ENCODE data around the gene COMMD3.

The COMMD3 gene

GRCh38 chr10:22341190-22341925 lies 25.2 kb downstream of the COMMD3 start:
- peak overlapping the region; percentile 17 for H2BK12ac ChIP-seq (ENCODE audit: low read length)
- H4K91ac ChIP-seq (ENCODE audit: low read depth, low read length, poor library complexity) = no peak overlapping the region
- H3K27me3 ChIP-seq (ENCODE audit: control insufficient read depth in 3 of 3, insufficient read depth in 3 of 3, low read depth in 1 of 3, low read length in 3 of 3) = peaks cover 17 to 87% (median 60%) of the 10 kb centered on the region in 3 experiments
- H3K14ac ChIP-seq (ENCODE audit: low read length) = no peak overlapping the region
- no peak overlapping the region for H2BK120ac ChIP-seq (ENCODE audit: low read depth, low read length)
- peak overlapping the region; percentile 69 for H3K23ac ChIP-seq (ENCODE audit: low read depth, low read length, poor library complexity)
- peak overlapping the region; percentile 88 for H3K9ac ChIP-seq (ENCODE audit: low read depth, low read length, poor library complexity)
- H3K79me1 ChIP-seq (ENCODE audit: low read depth, low read length) = no peaks in the 10 kb centered on the region
- H3K4me1 ChIP-seq (ENCODE audit: control insufficient read depth in 2 of 2, insufficient read depth in 1 of 2, low read depth in 1 of 2, low read length in 2 of 2) = peaks cover 5 to 8% of the 10 kb centered on the region in 2 donors
- no peak overlapping the region for H3K27ac ChIP-seq (replicated peaks; ENCODE audit: low read length)
- H3K4ac ChIP-seq (ENCODE audit: low read length) = no peak overlapping the region
- DNase-seq (ENCODE audit: low spot score) = peak; percentile 56
- peak overlapping the region; percentile 93 for H3K18ac ChIP-seq (ENCODE audit: low read length)
- H3K4me2 ChIP-seq (ENCODE audit: insufficient read depth, low read length, poor library complexity, severe bottlenecking) = peak overlapping the region; percentile 89
- no peak overlapping the region for H2BK15ac ChIP-seq (ENCODE audit: low read length)
- no peak overlapping the region for H2AK5ac ChIP-seq (ENCODE audit: low read depth, low read length)
- H3K36me3 ChIP-seq (replicated peaks in 1 of 2; ENCODE audit: control insufficient read depth in 2 of 2, insufficient read depth in 2 of 2, low read length in 2 of 2) = no peaks in the 10 kb centered on the region
- peak overlapping the region; percentile 66 to 80 for H3K4me3 ChIP-seq (ENCODE audit: low read length in 2 of 2)
- H2AFZ ChIP-seq (ENCODE audit: low read length) = peak overlapping the region; percentile 93
- peak overlapping the region; percentile 8 for H2BK5ac ChIP-seq (ENCODE audit: low read length)
- peaks cover 0 to 12% of the 10 kb centered on the region in 2 donors for H3K9me3 ChIP-seq (replicated peaks in 1 of 2; ENCODE audit: control insufficient read depth in 2 of 2, insufficient read depth in 1 of 2, low read depth in 1 of 2, low read length in 2 of 2)
- no peak overlapping the region for H4K8ac ChIP-seq (ENCODE audit: low read depth, low read length)
- WGBS, 2 donors (ENCODE audit: extremely low coverage in 2 of 2, insufficient read length in 2 of 2, insufficient replicate concordance in 1 of 2) = no CpG with 5 or more reads among the region's 40 CpGs

GRCh38 chr10:22341926-22342196 lies 25.7 kb downstream of the COMMD3 start:
- Histone ChIP-seq H3K36me3 (replicated peaks in 1 of 2; ENCODE audit: control insufficient read depth in 2 of 2, insufficient read depth in 2 of 2, low read length in 2 of 2) (no peaks in the 10 kb centered on the region), H2AFZ (ENCODE audit: low read length) (no peak overlapping the region), H2AK5ac (ENCODE audit: low read depth, low read length) (no peak overlapping the region), H3K4me1 (ENCODE audit: control insufficient read depth in 2 of 2, insufficient read depth in 1 of 2, low read depth in 1 of 2, low read length in 2 of 2) (peaks cover 5 to 8% of the 10 kb centered on the region in 2 donors), H3K14ac (ENCODE audit: low read length) (no peak overlapping the region), H2BK120ac (ENCODE audit: low read depth, low read length) (no peak overlapping the region), H4K91ac (ENCODE audit: low read depth, low read length, poor library complexity) (no peak overlapping the region), H3K18ac (ENCODE audit: low read length) (no peak overlapping the region), H2BK12ac (ENCODE audit: low read length) (no peak overlapping the region), H4K8ac (ENCODE audit: low read depth, low read length) (no peak overlapping the region), H3K79me1 (ENCODE audit: low read depth, low read length) (no peaks in the 10 kb centered on the region), H3K23ac (ENCODE audit: low read depth, low read length, poor library complexity) (no peak overlapping the region), H3K9me3 (replicated peaks in 1 of 2; ENCODE audit: control insufficient read depth in 2 of 2, insufficient read depth in 1 of 2, low read depth in 1 of 2, low read length in 2 of 2) (peaks cover 0 to 12% of the 10 kb centered on the region in 2 donors), H3K4me3 (ENCODE audit: low read length in 2 of 2) (no peak overlapping the region), H3K4ac (ENCODE audit: low read length) (no peak overlapping the region), H2BK15ac (ENCODE audit: low read length) (no peak overlapping the region), H3K27me3 (ENCODE audit: control insufficient read depth in 3 of 3, insufficient read depth in 3 of 3, low read depth in 1 of 3, low read length in 3 of 3) (peaks cover 17 to 89% (median 57%) of the 10 kb centered on the region in 3 experiments), H2BK5ac (ENCODE audit: low read length) (no peak overlapping the region), H3K4me2 (ENCODE audit: insufficient read depth, low read length, poor library complexity, severe bottlenecking) (no peak overlapping the region), H3K9ac (ENCODE audit: low read depth, low read length, poor library complexity) (no peak overlapping the region), H3K27ac (replicated peaks; ENCODE audit: low read length) (no peak overlapping the region)
- WGBS, 2 donors (ENCODE audit: extremely low coverage in 2 of 2, insufficient read length in 2 of 2, insufficient replicate concordance in 1 of 2) = no CpG with 5 or more reads among the region's 3 CpGs
- peak; percentile 11 for DNase-seq (ENCODE audit: low spot score)

- Histone ChIP-seq H3K18ac (ENCODE audit: low read length) (no peak overlapping the region), H2BK120ac (ENCODE audit: low read depth, low read length) (no peak overlapping the region), H2BK5ac (ENCODE audit: low read length) (no peak overlapping the region), H3K27me3 (ENCODE audit: control insufficient read depth in 3 of 3, insufficient read depth in 3 of 3, low read depth in 1 of 3, low read length in 3 of 3) (peaks cover 17 to 89% (median 54%) of the 10 kb centered on the region in 3 experiments), H2AK5ac (ENCODE audit: low read depth, low read length) (no peak overlapping the region), H3K4me1 (ENCODE audit: control insufficient read depth in 2 of 2, insufficient read depth in 1 of 2, low read depth in 1 of 2, low read length in 2 of 2) (peaks cover 3 to 6% of the 10 kb centered on the region in 2 donors), H4K8ac (ENCODE audit: low read depth, low read length) (no peak overlapping the region), H3K36me3 (replicated peaks in 1 of 2; ENCODE audit: control insufficient read depth in 2 of 2, insufficient read depth in 2 of 2, low read length in 2 of 2) (no peaks in the 10 kb centered on the region), H3K14ac (ENCODE audit: low read length) (no peak overlapping the region), H3K4me3 (ENCODE audit: low read length in 2 of 2) (no peak overlapping the region), H3K23ac (ENCODE audit: low read depth, low read length, poor library complexity) (no peak overlapping the region), H3K27ac (replicated peaks; ENCODE audit: low read length) (no peak overlapping the region), H2AFZ (ENCODE audit: low read length) (no peak overlapping the region), H2BK12ac (ENCODE audit: low read length) (no peak overlapping the region), H3K79me1 (ENCODE audit: low read depth, low read length) (no peaks in the 10 kb centered on the region), H3K9ac (ENCODE audit: low read depth, low read length, poor library complexity) (no peak overlapping the region), H3K4ac (ENCODE audit: low read length) (no peak overlapping the region), H4K91ac (ENCODE audit: low read depth, low read length, poor library complexity) (no peak overlapping the region), H3K9me3 (replicated peaks in 1 of 2; ENCODE audit: control insufficient read depth in 2 of 2, insufficient read depth in 1 of 2, low read depth in 1 of 2, low read length in 2 of 2) (peaks cover 0 to 12% of the 10 kb centered on the region in 2 donors), H2BK15ac (ENCODE audit: low read length) (no peak overlapping the region), H3K4me2 (ENCODE audit: insufficient read depth, low read length, poor library complexity, severe bottlenecking) (no peak overlapping the region)
- no CpG with 5 or more reads among the region's 3 CpGs for WGBS, 2 donors (ENCODE audit: extremely low coverage in 2 of 2, insufficient read length in 2 of 2, insufficient replicate concordance in 1 of 2)
- peak; percentile 12 for DNase-seq (ENCODE audit: low spot score)
These were observed 26.2 kb downstream of the COMMD3 start for GRCh38 chr10:22342421-22342820.

GRCh38 chr10:22343731-22344130 lies 27.5 kb downstream of the COMMD3 start:
- no peak overlapping the region for H4K91ac ChIP-seq (ENCODE audit: low read depth, low read length, poor library complexity)
- H3K27me3 ChIP-seq (ENCODE audit: control insufficient read depth in 3 of 3, insufficient read depth in 3 of 3, low read depth in 1 of 3, low read length in 3 of 3) = peaks cover 17 to 89% (median 48%) of the 10 kb centered on the region in 3 experiments
- no peak overlapping the region for H2BK15ac ChIP-seq (ENCODE audit: low read length)
- DNase-seq (ENCODE audit: low spot score) = no peak
- no peak overlapping the region for H3K9ac ChIP-seq (ENCODE audit: low read depth, low read length, poor library complexity)
- peaks cover 0 to 12% of the 10 kb centered on the region in 2 donors for H3K9me3 ChIP-seq (replicated peaks in 1 of 2; ENCODE audit: control insufficient read depth in 2 of 2, insufficient read depth in 1 of 2, low read depth in 1 of 2, low read length in 2 of 2)
- H2AK5ac ChIP-seq (ENCODE audit: low read depth, low read length) = no peak overlapping the region
- no peak overlapping the region for H3K18ac ChIP-seq (ENCODE audit: low read length)
- H3K27ac ChIP-seq (replicated peaks; ENCODE audit: low read length) = no peak overlapping the region
- no peak overlapping the region for H3K4ac ChIP-seq (ENCODE audit: low read length)
- whole genome bisulfite sequencing, 2 donors (ENCODE audit: extremely low coverage in 2 of 2, insufficient read length in 2 of 2, insufficient replicate concordance in 1 of 2) = no CpG with 5 or more reads among the region's 3 CpGs
- no peaks in the 10 kb centered on the region for H3K36me3 ChIP-seq (replicated peaks in 1 of 2; ENCODE audit: control insufficient read depth in 2 of 2, insufficient read depth in 2 of 2, low read length in 2 of 2)
- H3K23ac ChIP-seq (ENCODE audit: low read depth, low read length, poor library complexity) = no peak overlapping the region
- H3K4me3 ChIP-seq (ENCODE audit: low read length in 2 of 2) = no peak overlapping the region
- no peak overlapping the region for H2BK120ac ChIP-seq (ENCODE audit: low read depth, low read length)
- no peak overlapping the region for H3K4me2 ChIP-seq (ENCODE audit: insufficient read depth, low read length, poor library complexity, severe bottlenecking)
- no peak overlapping the region for H2AFZ ChIP-seq (ENCODE audit: low read length)
- H2BK5ac ChIP-seq (ENCODE audit: low read length) = no peak overlapping the region
- peaks cover 3 to 6% of the 10 kb centered on the region in 2 donors for H3K4me1 ChIP-seq (ENCODE audit: control insufficient read depth in 2 of 2, insufficient read depth in 1 of 2, low read depth in 1 of 2, low read length in 2 of 2)
- no peak overlapping the region for H3K14ac ChIP-seq (ENCODE audit: low read length)
- no peaks in the 10 kb centered on the region for H3K79me1 ChIP-seq (ENCODE audit: low read depth, low read length)
- H4K8ac ChIP-seq (ENCODE audit: low read depth, low read length) = no peak overlapping the region
- no peak overlapping the region for H2BK12ac ChIP-seq (ENCODE audit: low read length)

Data from neuronal stem cell (in vitro differentiated cells).